Esophagus mucosa (tissue), 1 donor: Measurements from ENCODE around the gene USP25. TPM values are rescaled to one million over a fixed set of nuclear protein-coding genes. Genes with fewer than 3 reads are reported as not detected.
A peak's percentile ranks its signal among the peaks of the same experiment; 100 is the strongest.
"Not testable (repeated sequence)": the region's sequence is repeated elsewhere in the genome, so short reads cannot be mapped to it uniquely, and the experiment has no call there.

Experiments
- ATAC-seq: fragments of 200-7000 bp; cut with Tn5 transposase; one replicate; pipeline ENCODE4 v1.9.1; 2020
- total RNA-seq: library from RNA; stranded (reverse); gene quantifications from one replicate; pipeline ENCODE4 v1.2.4, GENCODE V29; 2023
- donor health status: DM: yes; HTN: yes; CAD: no.

The USP25 gene
- total RNA-seq, 1 donor from 2014 or later = 28.4 TPM

DNA sequence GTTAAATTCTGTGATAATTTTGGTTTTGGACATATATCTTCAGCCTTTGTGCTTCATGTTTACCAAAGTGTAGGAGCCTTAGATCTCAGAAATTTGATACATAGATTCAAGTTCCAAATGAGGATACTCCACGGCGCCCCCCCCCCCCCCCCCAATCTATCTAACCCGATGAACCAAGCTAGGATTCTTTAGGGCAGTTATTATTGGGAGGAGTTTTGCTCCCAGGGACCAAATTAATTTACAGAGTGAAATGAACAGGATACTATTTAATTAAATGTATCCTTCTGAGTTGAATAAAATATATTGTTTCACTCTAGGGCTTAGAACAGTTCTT lies 3.2 kb downstream of the USP25 start:
- no peak for ATAC-seq

DNA sequence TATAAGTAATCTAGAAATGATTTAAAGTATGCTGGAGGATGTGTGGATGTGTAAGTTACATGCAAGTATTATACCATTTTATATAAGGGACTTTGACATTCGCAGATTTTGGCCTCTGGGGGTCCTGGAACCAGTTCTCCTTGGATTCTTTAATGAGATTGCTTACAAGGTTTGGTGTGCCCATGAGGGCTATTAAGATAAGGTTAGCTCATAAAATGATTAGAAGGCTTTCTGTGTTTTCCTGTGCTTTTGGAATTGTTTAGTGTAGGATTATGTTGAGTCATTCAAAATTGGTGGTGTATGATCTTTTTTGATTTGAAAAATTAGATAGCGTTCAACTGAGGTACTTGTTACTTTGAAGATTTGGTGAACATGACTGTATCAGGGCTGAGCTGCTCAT lies 5.6 kb downstream of the USP25 start:
- ATAC-seq = no peak

DNA sequence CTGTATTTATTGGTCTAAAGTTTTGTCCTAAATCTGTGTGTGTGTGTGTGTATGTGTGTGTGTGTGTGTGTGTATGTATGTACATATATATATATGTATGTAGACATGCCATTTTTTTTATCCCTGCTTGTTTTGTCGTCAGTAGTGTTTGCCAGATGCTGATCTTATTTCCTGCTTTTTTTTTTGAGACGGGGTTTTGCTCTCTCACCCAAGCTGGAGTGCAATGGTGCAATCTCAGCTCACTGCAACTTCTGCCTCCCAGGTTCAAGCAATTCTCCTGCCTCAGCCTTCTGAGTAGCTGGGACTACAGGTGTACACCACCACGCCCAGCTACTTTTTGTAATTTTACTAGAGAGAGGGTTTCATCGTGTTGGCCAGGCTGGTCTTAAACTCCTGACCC lies 6.1 kb downstream of the USP25 start:
- ATAC-seq = not testable (repeated sequence)

DNA sequence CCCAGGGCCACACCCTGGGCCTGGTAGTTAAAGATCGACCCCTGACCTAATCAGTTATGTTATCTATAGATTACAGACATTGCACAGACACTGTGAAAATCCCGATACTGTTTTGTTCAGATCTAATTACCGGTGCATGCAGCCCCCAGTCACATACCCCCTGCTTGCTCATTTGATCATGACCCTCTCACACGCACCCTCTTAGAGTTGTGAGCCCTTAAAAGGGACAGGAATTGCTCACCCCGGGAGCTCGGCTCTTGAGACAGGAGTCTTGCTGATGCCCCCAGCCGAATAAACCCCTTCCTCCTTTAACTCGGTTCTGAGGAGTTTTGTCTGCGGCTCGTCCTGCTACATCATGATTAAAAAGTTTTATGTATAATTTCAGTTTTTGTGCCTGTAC lies 9.0 kb downstream of the USP25 start:
- ATAC-seq = not testable (repeated sequence)

GRCh38 chr21:15740383-15740782 lies 10.6 kb downstream of the USP25 start:
- no peak for ATAC-seq

DNA sequence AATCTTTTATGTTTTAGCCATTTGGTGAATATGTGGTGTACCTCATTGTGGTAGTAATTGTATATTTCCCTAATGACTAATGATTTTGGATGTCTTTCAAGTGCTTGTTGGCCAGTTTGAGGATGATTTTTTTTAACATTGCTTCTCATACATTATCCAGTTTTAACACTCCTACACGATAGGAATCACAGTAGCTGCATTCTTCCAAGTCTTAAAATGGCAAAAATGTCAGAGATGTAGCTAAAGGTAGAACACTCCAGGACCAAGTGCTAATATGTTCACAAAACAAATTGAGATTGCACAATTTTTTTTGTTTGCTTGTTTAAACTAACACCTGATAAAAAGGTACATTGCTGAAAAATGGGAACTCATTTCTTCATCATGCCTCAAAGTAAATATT lies 11.7 kb downstream of the USP25 start:
- no peak for ATAC-seq

DNA sequence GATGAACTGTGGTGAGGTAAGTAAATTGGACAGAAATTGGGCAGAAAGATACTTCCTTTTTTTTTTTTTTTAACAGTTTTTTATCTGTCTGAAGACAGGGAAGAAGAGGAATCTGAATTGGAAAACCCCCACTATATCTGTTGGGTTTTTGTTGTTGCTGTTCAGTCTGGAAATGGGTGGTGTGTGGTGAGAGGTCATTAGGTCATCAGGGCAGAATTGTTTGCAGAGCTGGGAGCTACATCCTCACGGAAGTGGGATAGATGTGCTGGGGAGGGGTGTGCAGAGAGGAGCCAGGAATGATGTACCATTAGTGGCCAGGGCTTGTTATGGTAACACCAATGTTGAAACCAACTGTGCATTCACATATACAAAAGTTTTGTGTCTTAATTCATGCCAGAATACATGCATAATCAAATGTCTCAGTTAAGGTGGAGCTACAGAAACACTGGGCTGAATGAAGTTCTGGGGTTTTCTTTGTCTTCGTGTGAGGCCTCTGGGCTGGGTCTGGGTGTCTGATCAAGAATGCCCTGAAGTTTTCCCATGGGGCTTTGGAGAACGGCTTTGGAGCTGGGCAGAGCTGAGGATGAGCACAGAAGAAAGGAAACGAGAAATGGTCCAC lies 12.4 kb downstream of the USP25 start:
- ATAC-seq = no peak

DNA sequence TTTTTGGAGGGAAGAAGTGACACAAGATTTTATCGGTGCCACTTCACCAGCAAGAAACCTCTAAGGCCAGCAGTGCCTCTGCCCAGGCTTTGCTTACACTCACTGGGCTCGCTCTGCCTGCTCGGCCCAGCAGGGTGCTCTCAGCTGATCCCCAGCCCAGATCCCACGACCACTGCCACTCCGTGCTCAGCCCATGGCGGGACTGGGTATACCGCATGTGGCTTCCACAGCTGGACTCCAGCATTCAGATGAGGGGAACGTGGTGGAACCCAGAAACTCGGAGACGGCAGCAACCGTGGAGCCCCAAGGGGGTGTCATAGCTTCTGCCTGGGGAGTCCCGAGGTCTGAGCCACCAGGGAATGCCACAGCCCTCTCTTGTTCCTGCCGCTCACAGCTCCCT lies 12.9 kb downstream of the USP25 start:
- ATAC-seq = no peak

GRCh38 chr21:15743593-15743992 lies 13.8 kb downstream of the USP25 start:
- ATAC-seq = peak; percentile 77

DNA sequence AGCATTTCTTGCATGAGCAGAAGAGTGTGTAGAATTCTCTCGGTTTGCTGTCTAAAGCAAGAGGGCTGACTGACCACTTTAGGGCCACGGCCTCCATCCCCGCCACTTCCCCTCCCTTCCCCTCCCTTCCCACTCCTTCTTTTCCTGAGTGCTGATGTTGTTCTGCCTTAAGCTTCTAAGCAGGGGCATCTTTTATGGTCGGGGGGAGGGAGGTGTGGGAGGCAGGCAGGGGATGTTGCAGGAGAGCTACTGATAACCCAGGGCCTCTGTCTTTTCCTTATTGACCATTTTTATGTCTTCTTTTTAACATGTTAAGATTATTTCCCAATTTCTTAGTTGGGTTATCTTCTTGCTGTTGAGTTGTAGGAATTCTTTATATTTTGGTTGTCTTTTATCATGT lies 15.1 kb downstream of the USP25 start:
- no peak for ATAC-seq

GRCh38 chr21:15748586-15748985 lies 18.8 kb downstream of the USP25 start:
- no peak for ATAC-seq

DNA sequence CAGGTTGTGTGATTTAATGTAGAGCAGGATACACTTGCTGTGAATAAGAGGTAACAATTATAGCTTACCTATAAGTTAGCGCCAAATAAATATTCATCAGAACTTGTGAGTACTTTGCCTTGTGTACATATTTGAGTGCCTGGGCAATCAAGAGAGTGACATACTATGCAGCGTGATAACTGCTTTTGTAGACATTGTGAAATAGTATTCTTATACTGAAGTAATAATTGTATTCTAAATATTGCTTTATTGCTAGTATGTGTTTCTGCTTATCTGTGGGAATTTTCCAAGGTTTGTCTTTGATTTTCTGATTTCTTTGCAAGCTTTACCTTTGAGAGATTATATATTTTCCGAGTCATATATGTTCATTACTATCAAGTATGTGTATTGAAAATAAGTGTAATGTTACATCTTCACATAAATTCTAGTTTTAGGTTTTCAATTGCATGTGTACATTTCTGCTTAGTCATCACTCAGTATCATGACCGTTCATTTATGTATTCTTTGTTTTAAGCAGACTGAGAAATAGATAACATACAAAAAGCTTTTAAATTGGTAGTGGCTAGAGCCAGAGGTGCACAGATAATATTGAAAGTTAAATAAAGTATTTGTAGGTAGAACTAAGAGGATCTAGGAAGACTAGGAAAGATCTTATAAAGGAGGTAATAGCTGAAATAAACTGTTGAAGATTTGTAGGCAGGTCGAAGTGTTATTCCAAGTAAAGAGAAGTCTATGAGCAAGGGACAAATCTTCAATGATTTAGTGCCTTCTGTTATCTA lies 19.5 kb downstream of the USP25 start:
- ATAC-seq = no peak

- no peak for ATAC-seq
Measured at GRCh38 chr21:15749861-15750159, 20.0 kb downstream of the USP25 start.

DNA sequence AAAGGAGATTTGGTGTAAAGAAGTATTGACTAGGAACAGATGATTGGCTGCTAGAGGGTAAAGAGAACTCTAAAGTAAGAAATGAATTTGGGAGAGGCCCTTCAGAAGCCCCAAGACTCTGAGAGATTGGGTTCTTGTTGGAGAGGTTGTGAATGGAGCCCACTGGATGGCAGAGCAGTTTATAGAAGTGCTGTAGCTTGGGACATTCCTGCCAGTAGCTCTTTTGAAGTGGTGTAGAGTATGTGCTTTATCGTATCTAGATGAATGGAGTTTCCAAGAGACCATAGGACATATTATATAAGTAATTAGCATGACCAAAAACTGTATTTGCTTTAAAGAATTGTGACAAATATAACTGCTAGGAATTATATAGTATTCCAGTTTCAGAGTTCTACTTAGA lies 21.3 kb downstream of the USP25 start:
- no peak for ATAC-seq

DNA sequence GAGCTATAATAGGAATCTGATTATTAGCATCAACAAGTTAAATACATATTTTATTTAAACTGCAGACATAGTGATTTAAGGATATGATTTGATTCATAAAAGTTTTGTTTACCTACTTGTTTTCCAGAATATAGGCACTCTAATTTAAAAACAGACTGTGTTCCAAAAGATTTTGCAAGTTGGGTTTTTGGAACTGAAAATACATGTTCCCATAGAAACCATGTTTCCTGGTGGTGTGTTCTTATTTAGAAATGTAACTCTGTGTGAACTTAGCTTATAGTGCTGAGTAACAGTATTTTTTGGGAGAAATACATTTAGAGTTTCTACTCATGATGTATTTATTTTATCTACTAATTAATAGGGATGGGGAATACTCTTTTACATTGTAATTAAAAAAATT lies 21.8 kb downstream of the USP25 start:
- ATAC-seq = no peak

DNA sequence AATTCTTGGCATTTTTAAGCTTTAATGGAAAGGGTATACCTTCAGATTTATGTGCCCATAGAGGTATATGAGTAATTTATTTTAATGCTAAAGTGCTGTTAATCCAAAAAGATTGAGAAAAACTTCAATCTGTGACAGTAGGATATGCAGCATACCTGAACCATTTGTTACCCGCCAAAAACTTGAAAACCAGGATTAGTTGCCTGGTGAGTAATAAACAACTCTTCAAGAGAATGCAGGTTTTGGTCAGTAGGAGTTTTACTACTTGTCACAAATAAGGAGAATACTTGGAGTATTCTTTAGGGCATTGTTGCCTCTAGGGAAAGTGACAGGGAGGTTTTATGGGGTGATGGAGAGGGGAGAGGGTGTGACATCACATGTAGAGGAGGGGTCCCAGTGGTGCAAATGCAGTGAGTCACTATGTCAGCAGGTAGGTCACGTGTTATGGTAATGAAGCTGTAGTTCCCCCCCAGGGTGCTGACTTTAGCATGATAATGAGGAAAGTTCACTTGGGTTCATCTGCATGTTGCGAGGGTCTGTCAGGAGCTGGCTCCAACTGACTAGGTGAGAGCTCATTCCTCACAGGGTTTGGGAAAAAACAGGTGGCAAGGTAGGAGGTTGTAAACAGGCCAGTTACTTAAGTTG lies 23.1 kb downstream of the USP25 start:
- peak; percentile 43 for ATAC-seq

- ATAC-seq = no peak
Measured at GRCh38 chr21:15753741-15754140, 24.0 kb downstream of the USP25 start.

DNA sequence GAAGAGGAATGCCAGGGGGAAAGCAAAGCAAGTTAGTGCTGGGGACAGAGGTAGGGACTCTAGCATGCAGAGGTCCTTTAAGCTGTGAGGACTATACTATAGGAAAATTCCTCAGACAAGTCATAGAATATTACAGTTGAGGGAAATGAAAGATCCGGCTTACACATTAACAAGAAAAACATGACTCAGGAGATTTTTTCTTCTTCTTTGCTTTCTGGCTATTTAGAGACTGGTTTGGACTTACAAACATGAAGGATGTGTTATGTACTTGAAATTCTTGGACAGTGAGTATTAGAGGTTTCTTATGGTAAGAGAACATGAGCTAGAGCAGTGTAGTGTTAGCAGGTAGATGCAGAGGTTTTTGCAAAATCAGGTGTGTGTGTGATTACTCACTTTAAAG lies 24.9 kb downstream of the USP25 start:
- ATAC-seq = peak; percentile 70

- no peak for ATAC-seq
Measured at GRCh38 chr21:15755125-15755524, 25.3 kb downstream of the USP25 start.

GRCh38 chr21:15759469-15759868 lies 29.7 kb downstream of the USP25 start:
- ATAC-seq = no peak

DNA sequence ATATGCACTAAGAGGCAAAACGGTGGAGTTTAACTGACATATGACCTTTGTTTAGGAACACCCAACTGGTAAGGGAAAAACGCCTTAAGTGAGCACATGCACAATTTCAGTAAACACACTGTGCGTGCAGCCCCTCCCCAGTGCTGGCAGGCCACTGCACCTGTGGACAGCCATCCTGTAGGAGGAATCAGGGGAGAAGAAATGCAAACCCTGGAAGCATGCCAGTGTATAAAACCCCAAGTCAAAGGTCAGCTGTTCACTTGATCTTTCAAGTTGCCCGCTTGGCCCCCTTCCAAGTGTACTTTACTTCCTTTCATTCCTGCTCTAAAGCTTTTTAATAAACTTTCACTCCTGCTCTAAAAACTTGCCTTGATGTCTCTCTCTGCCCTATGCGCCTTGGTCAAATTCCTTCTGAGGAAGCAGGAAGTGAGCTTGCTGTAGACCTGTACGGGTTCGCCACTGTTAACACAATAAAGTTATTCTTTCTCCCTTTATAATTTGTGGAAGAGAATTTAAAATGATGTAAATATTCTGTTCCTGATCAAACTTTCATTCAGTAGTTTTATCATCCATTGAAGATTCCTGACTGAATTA lies 31.8 kb downstream of the USP25 start:
- ATAC-seq = no peak

GRCh38 chr21:15763359-15763758 lies 33.6 kb downstream of the USP25 start:
- no peak for ATAC-seq

DNA sequence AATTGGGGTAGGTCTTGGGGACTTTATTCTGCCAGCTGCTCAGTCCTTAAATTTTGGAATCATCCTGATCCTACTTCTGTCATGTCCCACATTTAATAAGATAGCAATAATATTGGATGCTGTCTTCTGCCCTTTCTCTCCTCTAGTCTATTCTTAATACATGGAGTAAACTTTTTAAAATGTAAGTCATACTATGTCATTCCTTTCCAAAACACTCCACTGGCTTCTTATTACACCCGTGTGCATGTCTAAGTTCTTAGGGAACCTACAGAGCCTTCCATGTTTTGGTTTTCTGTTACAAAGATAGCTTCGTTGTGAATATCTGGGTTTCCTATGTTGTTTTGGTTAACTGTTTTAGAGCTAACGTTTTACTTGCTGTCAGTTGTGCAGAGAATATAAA lies 35.1 kb downstream of the USP25 start:
- no peak for ATAC-seq
